Right atrium auricular region (tissue), 2 donors: ENCODE data around the gene KIF18A. TPM values are rescaled to one million over a fixed set of nuclear protein-coding genes. Genes with fewer than 3 reads are reported as not detected.
"Not testable (repeated sequence)": the region's sequence is repeated elsewhere in the genome, so short reads cannot be mapped to it uniquely, and the experiment has no call there.

Experiments
- DNase-seq: peaks from one replicate; pipeline ENCODE4 v3.0.0-alpha.2; 2019; ENCODE audit warnings: low spot score
- H3K27ac ChIP-seq, 2 donors: fragments of 200-600 bp; sonication (generic); 1 replicate in 1 of 2; 2 replicates in 1 of 2; pipeline ENCODE4 v1.5.1; 2016 to 2019
- H3K27me3 ChIP-seq, 2 donors: fragments of 200-600 bp; sonication (generic); one replicate each; pipeline versions ENCODE4 v1.5.1 to v1.6.0; 2017 to 2019
- H3K36me3 ChIP-seq: fragments of 200-600 bp; sonication (generic); one replicate; pipeline ENCODE4 v1.5.1; 2016
- H3K4me1 ChIP-seq, 2 donors: fragments of 200-600 bp; sonication (generic); one replicate each; pipeline versions ENCODE4 v1.5.1 to v1.6.0; 2017 to 2019
- H3K4me3 ChIP-seq, 2 donors: fragments of 200-600 bp; sonication (generic); 1 replicate in 1 of 2; 2 replicates in 1 of 2; pipeline ENCODE4 v1.5.1; 2017 to 2019; ENCODE audit warnings: mild to moderate bottlenecking in 1 of 2, moderate library complexity in 1 of 2
- H3K9me3 ChIP-seq, 2 donors: fragments of 200-600 bp; sonication (generic); one replicate each; pipeline ENCODE4 v1.5.1; 2019
- total RNA-seq, 2 donors: library from RNA; depleted of rRNA; stranded (reverse); fragments of >200 nt; gene quantifications; one replicate each; pipeline ENCODE4 v1.1.0, GENCODE V29; 2016
- TF ChIP-seq, protein P1 (sequence below), 2 donors: fragments of 200-600 bp; sonication (generic); IDR thresholded peaks; one replicate each; pipeline ENCODE4 v1.5.1; 2019; ENCODE audit warnings: antibody characterized with exemption in 2 of 2

Gene KIF18A
- total RNA-seq, 2 donors from 2014 or later: 0.43 to 0.52 TPM

DNA sequence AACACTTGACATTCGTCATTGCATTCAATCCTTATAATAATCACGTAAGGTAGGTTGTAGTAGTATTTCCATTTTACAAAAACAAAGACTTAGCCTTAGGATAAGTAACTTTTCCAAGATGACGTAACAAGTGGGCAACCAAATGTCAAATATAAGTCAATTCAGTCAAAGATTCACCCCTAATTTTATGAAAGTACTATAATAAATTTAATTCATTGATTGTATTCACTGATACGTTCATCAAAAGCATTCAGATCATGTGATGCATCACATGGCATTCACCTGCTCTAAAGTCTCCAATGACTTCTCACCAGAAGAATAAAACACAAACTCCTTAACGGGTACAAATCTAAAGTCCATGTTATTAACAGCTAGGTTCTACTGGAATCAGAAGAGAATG is 2.1 kb downstream of the KIF18A start:
- no peaks in the 10 kb centered on the region for H3K27me3 ChIP-seq
- H3K9me3 ChIP-seq: no peaks in the 10 kb centered on the region
- no peak overlapping the region for H3K27ac ChIP-seq
- H3K36me3 ChIP-seq: no peaks in the 10 kb centered on the region
- DNase-seq: no peak
- peaks cover 0 to 25% of the 10 kb centered on the region in 2 donors for H3K4me1 ChIP-seq
- H3K4me3 ChIP-seq: no peak overlapping the region
- TF ChIP-seq, protein P1, sequence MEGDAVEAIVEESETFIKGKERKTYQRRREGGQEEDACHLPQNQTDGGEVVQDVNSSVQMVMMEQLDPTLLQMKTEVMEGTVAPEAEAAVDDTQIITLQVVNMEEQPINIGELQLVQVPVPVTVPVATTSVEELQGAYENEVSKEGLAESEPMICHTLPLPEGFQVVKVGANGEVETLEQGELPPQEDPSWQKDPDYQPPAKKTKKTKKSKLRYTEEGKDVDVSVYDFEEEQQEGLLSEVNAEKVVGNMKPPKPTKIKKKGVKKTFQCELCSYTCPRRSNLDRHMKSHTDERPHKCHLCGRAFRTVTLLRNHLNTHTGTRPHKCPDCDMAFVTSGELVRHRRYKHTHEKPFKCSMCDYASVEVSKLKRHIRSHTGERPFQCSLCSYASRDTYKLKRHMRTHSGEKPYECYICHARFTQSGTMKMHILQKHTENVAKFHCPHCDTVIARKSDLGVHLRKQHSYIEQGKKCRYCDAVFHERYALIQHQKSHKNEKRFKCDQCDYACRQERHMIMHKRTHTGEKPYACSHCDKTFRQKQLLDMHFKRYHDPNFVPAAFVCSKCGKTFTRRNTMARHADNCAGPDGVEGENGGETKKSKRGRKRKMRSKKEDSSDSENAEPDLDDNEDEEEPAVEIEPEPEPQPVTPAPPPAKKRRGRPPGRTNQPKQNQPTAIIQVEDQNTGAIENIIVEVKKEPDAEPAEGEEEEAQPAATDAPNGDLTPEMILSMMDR (IDR thresholded peaks at IDR 0.05): no peak

DNA sequence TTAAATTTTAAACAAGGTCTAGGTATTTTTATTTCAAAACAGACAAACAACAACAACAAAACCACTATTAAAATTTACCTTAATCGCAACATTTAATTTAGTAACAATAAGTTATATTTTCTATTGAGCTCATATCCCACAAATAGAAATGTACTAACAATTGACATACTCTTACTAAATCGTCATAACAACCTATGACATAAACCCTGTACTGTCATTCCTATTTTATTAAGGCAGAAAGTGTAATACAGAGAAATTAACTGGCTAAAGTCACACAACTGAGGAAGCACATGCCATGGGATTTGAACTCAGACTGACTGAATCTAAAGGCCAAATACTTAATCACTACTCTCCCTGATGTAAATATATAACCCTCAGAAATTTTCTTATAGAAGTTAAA is 3.0 kb downstream of the KIF18A start:
- H3K27ac ChIP-seq: no peak overlapping the region
- H3K4me3 ChIP-seq: no peak overlapping the region
- H3K27me3 ChIP-seq: no peaks in the 10 kb centered on the region
- no peak for DNase-seq
- H3K36me3 ChIP-seq: no peaks in the 10 kb centered on the region
- TF ChIP-seq, protein P1 (IDR thresholded peaks at IDR 0.05): no peak
- peaks cover 0 to 22% of the 10 kb centered on the region in 2 donors for H3K4me1 ChIP-seq
- H3K9me3 ChIP-seq: no peaks in the 10 kb centered on the region

DNA sequence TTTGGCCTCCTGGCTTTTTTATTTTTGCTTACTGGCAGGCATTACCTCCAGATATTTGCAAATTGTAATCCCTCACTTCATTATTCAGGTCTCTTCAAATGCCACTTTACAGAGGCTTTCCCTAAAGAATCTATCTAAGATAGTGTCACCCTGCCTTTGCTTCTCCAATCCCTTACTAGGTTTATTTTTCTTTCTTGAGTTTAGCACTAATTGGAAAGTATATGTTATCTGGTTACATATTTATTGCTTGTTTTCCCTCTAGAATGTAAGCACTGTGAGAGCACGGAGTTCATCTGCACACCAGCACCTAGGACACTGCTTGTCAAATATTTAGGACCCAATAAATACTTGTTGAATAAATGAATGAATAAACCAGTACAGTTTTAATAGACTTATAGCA is 3.5 kb downstream of the KIF18A start:
- TF ChIP-seq, protein P1 (IDR thresholded peaks at IDR 0.05): no peak
- Histone ChIP-seq H3K4me3 (no peak overlapping the region), H3K27ac (no peak overlapping the region), H3K27me3 (no peaks in the 10 kb centered on the region), H3K9me3 (no peaks in the 10 kb centered on the region), H3K36me3 (no peaks in the 10 kb centered on the region), H3K4me1 (peaks cover 0 to 17% of the 10 kb centered on the region in 2 donors)
- no peak for DNase-seq

DNA sequence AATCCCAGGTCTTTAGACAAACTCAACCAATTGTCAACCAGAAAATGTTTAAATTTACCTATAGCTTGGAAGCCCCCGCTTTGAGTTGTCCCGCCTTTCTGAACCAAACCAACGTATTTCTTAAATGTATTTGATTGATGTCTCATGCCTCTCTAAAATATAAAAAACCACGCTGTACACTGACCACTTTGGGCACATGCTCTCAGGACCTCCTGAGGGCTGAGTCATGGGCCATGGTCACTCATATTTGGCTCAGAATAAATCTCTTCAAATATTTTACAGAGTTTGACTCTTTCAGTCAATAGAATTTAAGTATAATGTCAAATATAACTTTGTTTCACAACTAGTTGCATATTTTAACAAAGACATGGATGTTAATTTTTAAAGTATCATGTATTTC is 5.7 kb downstream of the KIF18A start:
- H3K27me3 ChIP-seq, H3K9me3 ChIP-seq, H3K27ac ChIP-seq, DNase-seq, H3K4me1 ChIP-seq, H3K4me3 ChIP-seq, H3K36me3 ChIP-seq: not testable (repeated sequence)

DNA sequence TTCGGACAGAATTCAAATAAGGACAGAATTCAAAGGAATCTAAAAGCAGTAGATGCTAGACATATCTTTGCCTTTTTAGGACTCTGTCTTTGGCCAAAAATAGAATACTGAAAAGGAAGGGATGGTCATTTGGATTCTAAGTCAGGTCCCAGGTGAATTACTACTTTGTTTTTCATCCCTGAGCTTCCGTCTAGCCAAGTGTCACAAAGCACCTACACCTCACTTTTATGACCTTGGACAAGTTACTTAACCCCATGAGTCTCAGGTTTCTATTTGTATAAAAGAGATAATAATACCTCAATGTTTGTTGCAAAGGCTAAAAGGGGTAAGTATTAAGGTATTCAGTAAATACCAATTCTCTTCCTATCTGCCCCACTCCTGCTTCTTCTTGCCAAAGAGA is 7.3 kb downstream of the KIF18A start:
- TF ChIP-seq, protein P1 (IDR thresholded peaks at IDR 0.05): no peak

DNA sequence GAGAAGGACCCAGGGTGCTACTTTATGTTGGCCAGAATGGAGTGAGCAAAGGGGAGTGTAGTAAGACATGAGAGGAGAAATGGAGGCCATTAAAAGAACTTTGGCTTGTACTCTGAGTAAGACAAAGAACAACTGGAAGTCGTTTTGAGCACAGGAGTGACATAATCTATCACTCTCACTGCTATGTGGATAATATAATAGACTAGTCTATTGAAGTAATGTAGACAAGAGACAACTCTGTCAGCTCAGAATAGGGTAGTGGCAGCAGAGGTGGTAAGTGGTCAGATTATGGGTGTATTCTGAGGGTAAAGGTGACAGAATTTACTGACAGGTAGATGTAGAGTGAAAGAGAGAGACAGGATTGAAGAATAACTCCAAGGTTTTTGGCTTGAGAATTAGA is 8.2 kb downstream of the KIF18A start:
- Histone ChIP-seq H3K4me1 (no peaks in the 10 kb centered on the region), H3K4me3 (no peak overlapping the region), H3K27me3 (no peaks in the 10 kb centered on the region), H3K27ac (no peak overlapping the region), H3K9me3 (no peaks in the 10 kb centered on the region), H3K36me3 (no peaks in the 10 kb centered on the region)
- DNase-seq: no peak
- TF ChIP-seq, protein P1 (IDR thresholded peaks at IDR 0.05): no peak

More for the DNA sequence above, 7.3 kb downstream of the KIF18A start:
- H3K27me3 ChIP-seq: no peaks in the 10 kb centered on the region
- DNase-seq: no peak
- no peaks in the 10 kb centered on the region for H3K9me3 ChIP-seq
- no peak overlapping the region for H3K4me3 ChIP-seq
- no peak overlapping the region for H3K27ac ChIP-seq
- no peaks in the 10 kb centered on the region for H3K4me1 ChIP-seq
- H3K36me3 ChIP-seq: no peaks in the 10 kb centered on the region
